ENCODE measurements around the gene AKT1. TPM values are rescaled to one million over a fixed set of nuclear protein-coding genes. Genes with fewer than 3 reads are reported as not detected.

AKT1 gene
- total and polyA plus RNA-seq, 2 of the 4 experiments (the other 2 are of a cell fraction), result 193 to 221 TPM

DNA sequence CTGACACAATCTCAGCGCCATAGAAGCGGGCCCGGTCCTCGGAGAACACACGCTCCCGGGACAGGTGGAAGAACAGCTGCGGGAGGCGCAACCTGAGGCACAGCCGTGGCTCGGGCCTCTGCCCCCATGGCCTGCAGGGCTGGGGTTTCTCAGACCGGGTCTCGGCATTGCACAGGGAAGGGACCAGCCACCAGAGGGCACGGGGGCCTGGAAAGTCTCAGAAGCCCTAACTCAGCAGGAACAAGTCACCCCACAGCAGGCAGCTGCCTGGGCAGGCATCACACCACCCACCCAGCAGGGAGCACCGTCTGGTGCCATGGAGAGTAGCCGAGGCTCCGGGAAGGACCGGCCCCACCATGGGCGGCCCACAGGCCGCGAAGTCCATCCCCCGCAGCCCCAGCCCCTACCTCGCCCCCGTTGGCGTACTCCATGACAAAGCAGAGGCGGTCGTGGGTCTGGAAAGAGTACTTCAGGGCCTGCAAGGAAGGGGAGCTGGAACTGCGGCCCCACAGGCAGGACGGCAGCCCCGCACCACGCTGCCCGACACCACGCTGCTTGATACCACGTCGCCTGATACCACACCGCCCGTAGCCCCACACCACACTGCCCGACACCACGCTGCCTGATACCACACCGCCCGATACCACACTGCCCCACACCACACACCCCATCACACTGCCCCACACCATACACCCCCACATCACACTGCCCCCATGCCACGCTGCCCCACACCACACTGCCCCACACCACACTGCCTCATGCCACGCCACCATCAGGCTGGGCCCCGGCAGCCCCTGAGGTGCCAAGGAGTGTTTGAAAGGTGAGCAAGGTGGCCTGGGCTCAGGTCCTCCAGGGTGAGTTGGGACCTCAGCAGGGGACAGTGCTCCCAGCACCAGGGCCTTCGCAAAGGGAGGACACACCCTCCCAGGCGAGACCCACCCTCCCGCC lies 21.8 kb downstream of the AKT1 start:
- Histone ChIP-seq H3K9me3 (ENCODE audit: control insufficient read depth, insufficient read depth, low read length) (no peaks in the 10 kb centered on the region; the same call in 1 of the 2 replicates), H4K91ac (ENCODE audit: insufficient read depth, low read depth, low read length) (no peak overlapping the region), H2AK5ac (ENCODE audit: low read depth, low read length) (no peak overlapping the region), H3K56ac (ENCODE audit: extremely low read depth, insufficient read depth, low read length) (no peak overlapping the region), H3K23ac (ENCODE audit: low read depth, low read length) (no peak overlapping the region), H4K8ac (ENCODE audit: low read depth in 2 of 2, low read length in 2 of 2) (no peak overlapping the region), H2BK20ac (ENCODE audit: low read depth, low read length) (no peak overlapping the region), H2AFZ (replicated peaks; ENCODE audit: low read length, poor library complexity) (no peak overlapping the region), H3K18ac (ENCODE audit: low read depth, low read length) (no peak overlapping the region), H3K4me1 (ENCODE audit: control insufficient read depth, insufficient read depth, low read length) (peaks cover 3% of the 10 kb centered on the region), H2BK15ac (ENCODE audit: low read depth, low read length) (no peak overlapping the region), H3K4ac (ENCODE audit: low read depth, low read length) (no peak overlapping the region), H2AK9ac (replicated peaks; ENCODE audit: low read depth, low read length, poor library complexity) (no peak overlapping the region), H3K27ac (ENCODE audit: insufficient read depth, low read length) (no peak overlapping the region), H4K20me1 (ENCODE audit: insufficient read depth, low read length) (peaks cover 43% of the 10 kb centered on the region), H3K9me1 (ENCODE audit: insufficient read depth, low read length) (no peaks in the 10 kb centered on the region), H3K27me3 (ENCODE audit: control insufficient read depth, insufficient read depth, low read length) (no peaks in the 10 kb centered on the region), H3K79me1 (ENCODE audit: low read depth in 1 of 2, low read length in 2 of 2) (peaks cover 8 to 36% of the 10 kb centered on the region in 2 experiments), H2BK5ac (ENCODE audit: low read depth, low read length, poor library complexity, severe bottlenecking) (no peak overlapping the region), H4K5ac (ENCODE audit: low read depth, low read length) (no peak overlapping the region), H3K4me3 (ENCODE audit: insufficient read depth, low read depth, low read length) (no peak overlapping the region), H3K36me3 (ENCODE audit: control insufficient read depth, insufficient read depth, low read length) (peaks cover 63% of the 10 kb centered on the region), H3K14ac (replicated peaks; ENCODE audit: low read depth, low read length) (no peak overlapping the region), H3K4me2 (ENCODE audit: low read depth, low read length) (no peak overlapping the region), H3K9ac (ENCODE audit: low read depth, low read length) (no peak overlapping the region), H2BK120ac (ENCODE audit: low read depth, low read length) (no peak overlapping the region)
- no TSS peak for BruUV-seq (replicated peaks)
- intact Hi-C loops (cut with micrococcal nuclease) (no loop called here), dilution Hi-C loops (cut with HindIII; ENCODE audit: low sequenced_read_pairs, unreplicated experiment) (no loop called here), in situ Hi-C loops (cut with MboI; ENCODE audit: low sequenced_read_pairs) (no loop called here)
- CTCF ChIA-PET, result no interaction called here
- POLR2A ChIA-PET (ENCODE audit: unreplicated experiment), result no interaction called here
- ATAC-seq (ENCODE audit: low read depth), result no peak
- WGBS, 2 experiments (ENCODE audit: extremely low coverage in 2 of 2, insufficient read length in 1 of 2), result 95% methylated on average over 19 of the region's 46 CpGs; no CpG with 5 or more reads in 1 of the 2 experiments
- TF ChIP-seq POLR2A (IDR thresholded peaks at IDR 0.05; ENCODE audit: low read depth, low read length), result no peak
- TF ChIP-seq SMC3 (IDR thresholded peaks at IDR 0.05; ENCODE audit: low read depth, low read length), result no peak
- TF ChIP-seq, protein P1, sequence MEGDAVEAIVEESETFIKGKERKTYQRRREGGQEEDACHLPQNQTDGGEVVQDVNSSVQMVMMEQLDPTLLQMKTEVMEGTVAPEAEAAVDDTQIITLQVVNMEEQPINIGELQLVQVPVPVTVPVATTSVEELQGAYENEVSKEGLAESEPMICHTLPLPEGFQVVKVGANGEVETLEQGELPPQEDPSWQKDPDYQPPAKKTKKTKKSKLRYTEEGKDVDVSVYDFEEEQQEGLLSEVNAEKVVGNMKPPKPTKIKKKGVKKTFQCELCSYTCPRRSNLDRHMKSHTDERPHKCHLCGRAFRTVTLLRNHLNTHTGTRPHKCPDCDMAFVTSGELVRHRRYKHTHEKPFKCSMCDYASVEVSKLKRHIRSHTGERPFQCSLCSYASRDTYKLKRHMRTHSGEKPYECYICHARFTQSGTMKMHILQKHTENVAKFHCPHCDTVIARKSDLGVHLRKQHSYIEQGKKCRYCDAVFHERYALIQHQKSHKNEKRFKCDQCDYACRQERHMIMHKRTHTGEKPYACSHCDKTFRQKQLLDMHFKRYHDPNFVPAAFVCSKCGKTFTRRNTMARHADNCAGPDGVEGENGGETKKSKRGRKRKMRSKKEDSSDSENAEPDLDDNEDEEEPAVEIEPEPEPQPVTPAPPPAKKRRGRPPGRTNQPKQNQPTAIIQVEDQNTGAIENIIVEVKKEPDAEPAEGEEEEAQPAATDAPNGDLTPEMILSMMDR (conservative IDR thresholded peaks at IDR 0.05; ENCODE audit: low read depth, low read length), result 0 out of 2 replicates have a peak, but pooled peaks have one; percentile 6
- DNase-seq, result no peak
